ENCODE data around the gene DLGAP1. TPM values are rescaled to one million over a fixed set of nuclear protein-coding genes. Genes with fewer than 3 reads are reported as not detected.

The DLGAP1 gene
- total and polyA plus RNA-seq, 2 of the 13 experiments (the other 11 are each of a cell fraction or from before 2014, with no cell fraction given), result 0.01 TPM; not detected in 1

GRCh38 chr18:3482258-3482657 lies 972.8 kb downstream of the DLGAP1 start:
- DNase-seq (ENCODE audit: low spot score) (no peak), FAIRE-seq (no peak), ATAC-seq (no peak)
- Histone ChIP-seq H3K36me3 (replicated peaks in 1 of 2; ENCODE audit: control insufficient read depth in 1 of 2, insufficient read depth in 2 of 2, low read length in 2 of 2) (no peaks in the 10 kb centered on the region), H3K79me2 (ENCODE audit: insufficient read depth, low read length) (no peaks in the 10 kb centered on the region), H4K20me1 (ENCODE audit: insufficient read depth, low read length) (no peaks in the 10 kb centered on the region), H3K4me2 (ENCODE audit: low read depth, low read length) (no peak overlapping the region), H3K27ac (ENCODE audit: extremely low read length, insufficient read depth, low read length) (no peak overlapping the region), H3K9me3 (ENCODE audit: low read length) (no peaks in the 10 kb centered on the region), H2AFZ (ENCODE audit: low read length) (no peak overlapping the region), H3K27me3 (ENCODE audit: control insufficient read depth in 1 of 2, insufficient read depth in 2 of 2, low read length in 2 of 2) (peaks cover 0 to 5% of the 10 kb centered on the region in 2 experiments; a peak in 2 of 5 replicates), H3K4me1 (ENCODE audit: insufficient read depth, low read length) (peaks cover 8% of the 10 kb centered on the region; the same call in 1 of the 2 replicates), H3K9ac (ENCODE audit: insufficient read depth, low read depth, low read length) (no peak overlapping the region), H3K4me3 (replicated peaks in 1 of 3; ENCODE audit: insufficient read depth in 1 of 3, low read depth in 2 of 3, low read length in 3 of 3) (no peak overlapping the region)
- no peak for TF ChIP-seq ATF1 (CRISPR knock-in tag; IDR thresholded peaks at IDR 0.05)
- TF ChIP-seq POGZ (CRISPR knock-in tag; IDR thresholded peaks at IDR 0.05), result no peak
- TF ChIP-seq PTBP1 (IDR thresholded peaks at IDR 0.05; ENCODE audit: low read depth, low read length, poor library complexity, severe bottlenecking), result no peak
- no peak for TF ChIP-seq ZNF275 (CRISPR knock-in tag; IDR thresholded peaks at IDR 0.05; ENCODE audit: borderline replicate concordance)
- no peak for TF ChIP-seq CREB3 (CRISPR knock-in tag; IDR thresholded peaks at IDR 0.05)
- TF ChIP-seq MAFG (CRISPR knock-in tag; IDR thresholded peaks at IDR 0.05), result no peak
- TF ChIP-seq GPBP1L1 (CRISPR knock-in tag; IDR thresholded peaks at IDR 0.05), result no peak
- TF ChIP-seq ZSCAN20 (CRISPR knock-in tag; IDR thresholded peaks at IDR 0.05; ENCODE audit: borderline replicate concordance), result no peak
- TF ChIP-seq SMAD1 (CRISPR knock-in tag; IDR thresholded peaks at IDR 0.05; ENCODE audit: borderline replicate concordance, low read depth), result no peak
- no TSS peak for BruUV-seq (replicated peaks)
- POLR2A ChIA-PET, result no interaction called here
- in situ Hi-C loops (cut with HindIII; ENCODE audit: extremely low pct_ligation_motif_present, low pct_unique_long_range_greater_than_20kb) (loop anchor here (25.0 kb wide), 1 partner anchor 95 kb away; no protein-coding TSS in a partner anchor), intact Hi-C loops (cut with micrococcal nuclease; ENCODE audit: unreplicated experiment) (no loop called here)
- CTCF ChIA-PET (ENCODE audit: low intra/inter-chr PET ratio, low total read pairs), result no interaction called here
- 82% methylated on average over 3 of the region's 3 CpGs for WGBS (ENCODE audit: low lambda C conversion rate)

Measured in HepG2 (cell line).